SU-DHL-6 (cell line): ENCODE measurements around the gene DTNBP1.

Experiments used
- H2AFZ ChIP-seq: fragments of 200-600 bp; sonication (generic); 2 replicates; pipeline ENCODE4 v1.6.1; 2014; ENCODE audit warnings: low read depth, mild to moderate bottlenecking, moderate library complexity, mixed read lengths, antibody characterized with exemption, low read length; ENCODE audit not compliant: severe bottlenecking
- H3F3A ChIP-seq: fragments of 200-600 bp; shearing (Covaris generic); 2 replicates; pipeline ENCODE4 v1.6.0; 2016; ENCODE audit warnings: antibody characterized with exemption, mild to moderate bottlenecking; ENCODE audit not compliant: insufficient read depth
- H3K27ac ChIP-seq: fragments of 200-600 bp; sonication (generic); 2 replicates; pipeline ENCODE4 v1.5.1; 2016; ENCODE audit warnings: low read depth, mild to moderate bottlenecking, low read length, moderate library complexity, mixed read lengths
- H3K27me3 ChIP-seq: fragments of 200-600 bp; sonication (generic), shearing (Covaris generic); 2 replicates; pipeline ENCODE4 v1.6.0; 2014; ENCODE audit warnings: mild to moderate bottlenecking, low read length
- H3K36me3 ChIP-seq: fragments of 200-600 bp; sonication (generic); 2 replicates; pipeline ENCODE4 v1.6.1; 2014; ENCODE audit warnings: mild to moderate bottlenecking, low read length, mixed read lengths
- H3K4me2 ChIP-seq: fragments of 300-600, 200-600 bp; shearing (Covaris generic), sonication (generic); 2 replicates; pipeline ENCODE4 v1.6.0; 2014; ENCODE audit warnings: low read length, low read depth, mild to moderate bottlenecking; ENCODE audit not compliant: poor library complexity, severe bottlenecking
- H3K4me3 ChIP-seq: fragments of 200-600 bp; sonication (generic); 2 replicates; pipeline ENCODE4 v1.5.1; 2014; ENCODE audit warnings: antibody characterized with exemption, low read length, mild to moderate bottlenecking, mixed read lengths; ENCODE audit not compliant: insufficient read depth, poor library complexity, severe bottlenecking
- H3K79me2 ChIP-seq: fragments of 200-600 bp; sonication (generic); 2 replicates; pipeline ENCODE4 v1.6.1; 2014; ENCODE audit warnings: mild to moderate bottlenecking, low read length, moderate library complexity; ENCODE audit not compliant: insufficient read depth
- H3K9ac ChIP-seq: fragments of 200-600 bp; sonication (generic); 2 replicates; pipeline ENCODE4 v1.7.0; 2014; ENCODE audit warnings: mild to moderate bottlenecking, low read length
- H3K9me2 ChIP-seq: fragments of 200-600 bp; sonication (generic); replicated peaks from 2 replicates; pipeline ENCODE4 v1.6.1; 2014; ENCODE audit warnings: low read length; ENCODE audit not compliant: insufficient read depth
- H3K9me3 ChIP-seq: fragments of 200-600 bp; sonication (generic); 2 replicates; pipeline ENCODE4 v1.6.1; 2014; ENCODE audit warnings: low read length, mixed read lengths; ENCODE audit not compliant: insufficient read depth
- H4K20me1 ChIP-seq: fragments of 200-600 bp; sonication (generic); 2 replicates; pipeline ENCODE4 v1.6.1; 2014; ENCODE audit warnings: low read depth, mild to moderate bottlenecking, antibody characterized with exemption, low read length, moderate library complexity, mixed read lengths
- EZH2phosphoT487 ChIP-seq: fragments of 200-600 bp; sonication (generic), shearing (Covaris generic); conservative IDR thresholded peaks from 2 replicates; pipeline ENCODE4 v1.6.1; 2018; ENCODE audit warnings: mild to moderate bottlenecking, antibody characterized with exemption, low read length, moderate library complexity, mixed read lengths
- TF ChIP-seq, protein P1 (sequence below): fragments of 200-600 bp; sonication (generic); IDR thresholded peaks from one replicate; pipeline ENCODE4 v1.5.1; 2017; ENCODE audit warnings: antibody characterized with exemption, mild to moderate bottlenecking, low read length, moderate library complexity; ENCODE audit not compliant: insufficient read depth, poor library complexity, severe bottlenecking

DTNBP1 gene

DNA sequence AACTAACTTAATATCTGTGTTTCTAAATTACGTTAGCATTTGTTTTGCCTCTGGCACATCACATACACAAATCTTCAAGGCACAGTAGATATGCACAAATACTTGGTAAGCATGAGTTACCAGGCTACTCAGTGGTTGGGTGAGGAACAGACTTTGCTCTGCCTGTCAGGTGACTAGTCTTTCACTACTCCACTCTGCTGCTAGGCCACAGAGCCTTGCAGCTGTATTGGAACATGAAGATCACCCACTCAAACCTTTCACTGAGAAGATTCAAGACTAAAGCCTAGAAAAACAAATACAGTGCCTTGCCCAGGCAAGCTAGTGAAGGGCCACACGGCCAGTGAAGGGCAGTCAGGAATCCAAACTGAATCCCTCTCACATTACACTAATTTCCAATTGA lies 47.0 kb downstream of the DTNBP1 start:
- H4K20me1 ChIP-seq: peaks cover 33% of the 10 kb centered on the region
- no peaks in the 10 kb centered on the region for H3K27me3 ChIP-seq
- no peak for TF ChIP-seq EZH2phosphoT487
- TF ChIP-seq, protein P1, sequence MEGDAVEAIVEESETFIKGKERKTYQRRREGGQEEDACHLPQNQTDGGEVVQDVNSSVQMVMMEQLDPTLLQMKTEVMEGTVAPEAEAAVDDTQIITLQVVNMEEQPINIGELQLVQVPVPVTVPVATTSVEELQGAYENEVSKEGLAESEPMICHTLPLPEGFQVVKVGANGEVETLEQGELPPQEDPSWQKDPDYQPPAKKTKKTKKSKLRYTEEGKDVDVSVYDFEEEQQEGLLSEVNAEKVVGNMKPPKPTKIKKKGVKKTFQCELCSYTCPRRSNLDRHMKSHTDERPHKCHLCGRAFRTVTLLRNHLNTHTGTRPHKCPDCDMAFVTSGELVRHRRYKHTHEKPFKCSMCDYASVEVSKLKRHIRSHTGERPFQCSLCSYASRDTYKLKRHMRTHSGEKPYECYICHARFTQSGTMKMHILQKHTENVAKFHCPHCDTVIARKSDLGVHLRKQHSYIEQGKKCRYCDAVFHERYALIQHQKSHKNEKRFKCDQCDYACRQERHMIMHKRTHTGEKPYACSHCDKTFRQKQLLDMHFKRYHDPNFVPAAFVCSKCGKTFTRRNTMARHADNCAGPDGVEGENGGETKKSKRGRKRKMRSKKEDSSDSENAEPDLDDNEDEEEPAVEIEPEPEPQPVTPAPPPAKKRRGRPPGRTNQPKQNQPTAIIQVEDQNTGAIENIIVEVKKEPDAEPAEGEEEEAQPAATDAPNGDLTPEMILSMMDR: no peak
- no peak overlapping the region for H3K9ac ChIP-seq
- H3K9me2 ChIP-seq: no peaks in the 10 kb centered on the region
- H3K4me3 ChIP-seq: no peak overlapping the region
- H3K4me2 ChIP-seq: no peak overlapping the region
- H3K9me3 ChIP-seq: no peaks in the 10 kb centered on the region
- H2AFZ ChIP-seq: no peak overlapping the region
- peaks cover 81% of the 10 kb centered on the region for H3K79me2 ChIP-seq
- no peaks in the 10 kb centered on the region for H3F3A ChIP-seq
- peaks cover 51% of the 10 kb centered on the region; the same call in 1 of the 2 replicates for H3K36me3 ChIP-seq
- no peak overlapping the region for H3K27ac ChIP-seq

DNA sequence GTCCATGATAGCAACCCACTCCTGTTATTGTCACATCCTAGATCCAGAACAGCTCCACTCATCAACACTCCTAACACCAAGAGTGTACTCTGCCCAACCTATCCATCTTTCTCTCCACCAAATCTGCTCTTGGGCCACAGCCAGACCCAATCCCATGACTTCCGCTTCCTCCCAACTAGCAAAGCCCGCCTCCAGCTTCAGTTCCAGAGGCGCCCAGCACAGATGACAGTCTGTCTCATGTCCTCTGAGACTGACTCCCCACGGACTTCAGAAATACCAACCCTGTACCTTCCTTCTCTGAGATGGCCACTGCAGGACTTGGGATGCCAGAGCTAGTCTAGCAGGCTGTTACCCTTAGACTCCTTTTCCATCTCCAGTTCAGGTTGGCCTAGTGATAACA lies 48.6 kb downstream of the DTNBP1 start:
- H3K9me2 ChIP-seq: no peaks in the 10 kb centered on the region
- H3K9ac ChIP-seq: no peak overlapping the region
- H3K4me2 ChIP-seq: no peak overlapping the region
- H3K27me3 ChIP-seq: no peaks in the 10 kb centered on the region
- no peak for TF ChIP-seq EZH2phosphoT487
- TF ChIP-seq, protein P1: no peak
- peaks cover 26% of the 10 kb centered on the region for H4K20me1 ChIP-seq
- H2AFZ ChIP-seq: no peak overlapping the region
- H3K27ac ChIP-seq: no peak overlapping the region
- no peaks in the 10 kb centered on the region for H3F3A ChIP-seq
- H3K79me2 ChIP-seq: peaks cover 72% of the 10 kb centered on the region
- no peaks in the 10 kb centered on the region for H3K9me3 ChIP-seq
- no peak overlapping the region for H3K4me3 ChIP-seq
- peaks cover 48% of the 10 kb centered on the region; the same call in 1 of the 2 replicates for H3K36me3 ChIP-seq

DNA sequence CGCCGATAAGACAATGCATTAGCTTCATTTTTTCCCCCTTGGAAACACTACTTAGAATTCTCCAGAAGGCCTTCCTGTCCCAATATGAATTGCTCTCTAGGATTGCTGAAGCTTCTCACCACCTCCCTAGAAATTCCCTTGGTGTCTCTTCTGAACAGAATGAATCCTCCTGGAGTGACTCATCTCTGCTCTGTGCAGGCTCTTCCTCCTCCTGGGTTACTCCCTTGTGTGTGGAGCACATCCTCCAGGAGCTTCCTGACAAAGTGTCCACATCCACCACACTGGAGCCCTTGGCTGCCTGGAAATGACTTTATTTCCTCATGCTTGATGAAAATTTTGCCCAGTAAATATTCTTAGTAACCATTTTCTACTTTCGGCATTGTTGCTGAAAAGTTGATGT lies 54.4 kb downstream of the DTNBP1 start:
- Histone ChIP-seq H3K9me3 (no peaks in the 10 kb centered on the region), H2AFZ (no peak overlapping the region), H3K9ac (no peak overlapping the region), H3K36me3 (peaks cover 33% of the 10 kb centered on the region), H3K9me2 (no peaks in the 10 kb centered on the region), H3K27me3 (no peaks in the 10 kb centered on the region), H3F3A (no peaks in the 10 kb centered on the region; the same call in 1 of the 2 replicates), H3K27ac (no peak overlapping the region), H3K79me2 (peaks cover 33% of the 10 kb centered on the region), H3K4me3 (no peak overlapping the region), H3K4me2 (no peak overlapping the region), H4K20me1 (0 out of 2 replicates have a peak, but pooled peaks cover 5% of the 10 kb centered on the region)
- TF ChIP-seq EZH2phosphoT487: no peak
- TF ChIP-seq, protein P1: no peak
